Mesothelial cell of epicardium (in vitro differentiated cells): ENCODE data around the gene RALGPS1. TPM values are rescaled to one million over a fixed set of nuclear protein-coding genes. Genes with fewer than 3 reads are reported as not detected.

Experiments used
- DNase-seq, 2 experiments: peaks; one replicate each; pipeline ENCODE4 v3.0.0; 2021; ENCODE audit warnings: low spot score in 2 of 2; ENCODE audit not compliant: unreplicated experiment in 2 of 2
- H3K27ac Mint-ChIP-seq: 2 replicates; pipeline ENCODE4 v1.8.0; 2021; ENCODE audit warnings: mixed read lengths
- H3K27me3 Mint-ChIP-seq: 2 replicates; pipeline ENCODE4 v1.8.0; 2021; ENCODE audit warnings: low read depth, mixed read lengths
- H3K36me3 Mint-ChIP-seq: 2 replicates; pipeline ENCODE4 v1.8.0; 2021; ENCODE audit warnings: mixed read lengths
- H3K4me1 Mint-ChIP-seq: 2 replicates; pipeline ENCODE4 v1.8.0; 2021; ENCODE audit warnings: mixed read lengths
- H3K4me3 Mint-ChIP-seq: 2 replicates; pipeline ENCODE4 v1.8.0; 2021; ENCODE audit warnings: mild to moderate bottlenecking, moderate library complexity, mixed read lengths
- H3K9me3 Mint-ChIP-seq: 2 replicates; pipeline ENCODE4 v1.8.0; 2021; ENCODE audit warnings: mixed read lengths
- CTCF ChIP-seq: fragments of 200-600 bp; sonication (generic); IDR thresholded peaks from one replicate; pipeline ENCODE4 v1.5.0; 2021; ENCODE audit warnings: antibody characterized with exemption; ENCODE audit not compliant: unreplicated experiment
- total RNA-seq: library from RNA; stranded (reverse); gene quantifications from 3 replicates; pipeline ENCODE4 v1.2.1, GENCODE V29; 2021

The RALGPS1 gene
- total RNA-seq, 1 donor from 2014 or later, result 25.6 TPM

GRCh38 chr9:126886897-126887296 is 27.7 kb upstream of the RALGPS1 start:
- H3K27me3 Mint-ChIP-seq, result no peaks in the 10 kb centered on the region
- no peak overlapping the region for H3K27ac Mint-ChIP-seq
- DNase-seq, result no peak
- no peak overlapping the region for H3K4me3 Mint-ChIP-seq
- TF ChIP-seq CTCF, result no peak
- H3K36me3 Mint-ChIP-seq, result peaks cover 6% of the 10 kb centered on the region
- peaks cover 8% of the 10 kb centered on the region for H3K4me1 Mint-ChIP-seq
- H3K9me3 Mint-ChIP-seq, result no peaks in the 10 kb centered on the region

GRCh38 chr9:126891676-126892075 is 22.9 kb upstream of the RALGPS1 start:
- Mint-ChIP-seq H3K36me3 (no peaks in the 10 kb centered on the region), H3K4me3 (no peak overlapping the region), H3K27ac (no peak overlapping the region), H3K4me1 (peaks cover 8% of the 10 kb centered on the region), H3K9me3 (no peaks in the 10 kb centered on the region), H3K27me3 (no peaks in the 10 kb centered on the region)
- TF ChIP-seq CTCF, result no peak
- DNase-seq, result no peak

- TF ChIP-seq CTCF, result no peak
- Mint-ChIP-seq H3K9me3 (no peaks in the 10 kb centered on the region), H3K27me3 (no peaks in the 10 kb centered on the region), H3K27ac (no peak overlapping the region), H3K4me3 (no peak overlapping the region), H3K36me3 (no peaks in the 10 kb centered on the region), H3K4me1 (peaks cover 8% of the 10 kb centered on the region)
- DNase-seq, result no peak
Measured at GRCh38 chr9:126893079-126893478, 21.5 kb upstream of the RALGPS1 start.

- H3K36me3 Mint-ChIP-seq, result no peaks in the 10 kb centered on the region
- no peaks in the 10 kb centered on the region for H3K9me3 Mint-ChIP-seq
- no peak for DNase-seq
- H3K4me1 Mint-ChIP-seq, result peaks cover 8% of the 10 kb centered on the region
- H3K27me3 Mint-ChIP-seq, result no peaks in the 10 kb centered on the region
- no peak overlapping the region for H3K4me3 Mint-ChIP-seq
- no peak overlapping the region for H3K27ac Mint-ChIP-seq
- TF ChIP-seq CTCF, result no peak
Measured at GRCh38 chr9:126894052-126894603, 20.5 kb upstream of the RALGPS1 start.

GRCh38 chr9:126902210-126902609 is 12.4 kb upstream of the RALGPS1 start:
- Mint-ChIP-seq H3K27ac (no peak overlapping the region), H3K27me3 (peaks cover 11% of the 10 kb centered on the region), H3K9me3 (peaks cover 10% of the 10 kb centered on the region), H3K4me1 (no peaks in the 10 kb centered on the region), H3K4me3 (no peak overlapping the region), H3K36me3 (no peaks in the 10 kb centered on the region)
- TF ChIP-seq CTCF, result no peak
- DNase-seq, result no peak

GRCh38 chr9:126904586-126904985 is 10.0 kb upstream of the RALGPS1 start:
- Mint-ChIP-seq H3K4me3 (no peak overlapping the region), H3K27ac (no peak overlapping the region), H3K9me3 (peaks cover 10% of the 10 kb centered on the region), H3K27me3 (peaks cover 29% of the 10 kb centered on the region), H3K4me1 (no peaks in the 10 kb centered on the region), H3K36me3 (no peaks in the 10 kb centered on the region)
- no peak for TF ChIP-seq CTCF
- DNase-seq, result no peak
